ENCODE data around the gene PORCN.

GRCh38 chrX:48532161-48532560 lies 23.4 kb downstream of the PORCN start:
- TF ChIP-seq CTCF (conservative IDR thresholded peaks at IDR 0.05 in 1 of 2, IDR thresholded peaks at IDR 0.05 in 1 of 2; ENCODE audit: extremely low read depth in 1 of 2, insufficient read depth in 1 of 2, low read depth in 1 of 2, low read length in 2 of 2) (no peak), EZH2 (IDR thresholded peaks at IDR 0.05; ENCODE audit: borderline replicate concordance, low read length) (no peak)

Measured in mammary epithelial cell (primary cell).